Kasumi-1 (cell line): Measurements from ENCODE around the gene TSHZ2.

Source experiments
- DNase-seq, 2 experiments: peaks; one replicate each; lab custom pipeline; 2025; lab: John Stamatoyannopoulos, UW

TSHZ2 gene

GRCh38 chr20:53163486-53163885, 191.3 kb downstream of the TSHZ2 start:
- DNase-seq, result no peak

- no peak for DNase-seq
Measured at GRCh38 chr20:53164072-53164471, 191.9 kb downstream of the TSHZ2 start.

GRCh38 chr20:53165452-53165851, 193.3 kb downstream of the TSHZ2 start:
- no peak for DNase-seq

- no peak for DNase-seq
Measured at GRCh38 chr20:53168491-53168890, 196.3 kb downstream of the TSHZ2 start.

DNA sequence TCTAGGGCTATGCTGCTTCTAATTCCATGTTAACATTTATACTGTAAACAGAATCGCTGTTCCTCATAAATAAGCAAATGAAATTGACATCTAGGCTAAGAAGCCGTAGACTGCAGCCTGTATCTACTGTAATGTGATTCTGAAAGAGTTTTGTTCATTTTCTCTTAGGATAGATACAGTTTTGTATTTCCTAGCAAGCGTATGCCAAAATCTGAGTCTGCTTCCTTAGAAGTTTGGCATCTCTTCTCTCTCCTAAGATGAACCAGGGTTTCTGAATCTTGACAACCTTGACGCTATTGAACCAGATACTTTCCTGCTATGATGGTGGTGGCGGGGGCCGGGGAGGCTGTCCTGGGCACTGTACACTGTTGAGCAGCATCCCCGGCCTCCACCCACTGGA, 198.0 kb downstream of the TSHZ2 start:
- no peak for DNase-seq

DNA sequence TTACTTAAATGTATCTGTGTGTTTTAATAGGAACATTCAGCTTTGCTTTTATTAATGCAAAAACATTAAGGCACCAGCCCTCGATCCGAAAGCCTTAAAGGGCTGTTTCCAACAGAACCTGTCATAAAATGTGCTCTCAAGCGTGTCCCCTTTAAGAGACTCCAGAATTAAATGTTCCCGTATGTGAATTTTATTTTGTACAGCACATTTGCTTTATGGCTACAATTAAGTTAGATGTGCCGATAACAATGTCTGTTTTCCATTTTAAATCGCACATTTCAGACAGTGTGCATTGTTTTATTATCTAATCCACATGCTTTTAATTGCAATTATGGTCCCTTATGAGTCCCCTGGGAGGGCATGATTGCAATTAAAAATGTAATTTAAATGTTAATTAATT, 198.9 kb downstream of the TSHZ2 start:
- DNase-seq, result no peak

DNA sequence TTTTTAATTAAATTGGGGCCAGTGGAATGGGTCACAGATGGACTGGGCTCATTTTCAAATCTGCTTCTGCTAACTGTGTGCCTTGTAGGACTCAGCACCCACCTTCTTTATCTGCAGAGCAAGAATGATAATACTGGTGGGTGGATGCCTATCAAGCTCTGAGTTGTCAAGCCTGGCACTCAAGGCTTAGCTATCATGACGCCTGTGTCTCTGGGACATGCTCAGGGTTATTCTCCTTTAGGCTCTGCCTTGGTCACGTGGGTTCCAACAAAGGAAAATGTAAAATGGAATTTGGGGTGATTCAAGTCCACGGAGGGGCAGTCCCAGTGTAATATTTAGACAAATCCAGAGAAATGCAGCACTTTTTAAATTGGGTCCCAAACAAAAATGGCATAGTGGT, 202.3 kb downstream of the TSHZ2 start:
- DNase-seq, result no peak

- DNase-seq, result no peak
Measured at GRCh38 chr20:53175135-53175780, 203.1 kb downstream of the TSHZ2 start.

DNA sequence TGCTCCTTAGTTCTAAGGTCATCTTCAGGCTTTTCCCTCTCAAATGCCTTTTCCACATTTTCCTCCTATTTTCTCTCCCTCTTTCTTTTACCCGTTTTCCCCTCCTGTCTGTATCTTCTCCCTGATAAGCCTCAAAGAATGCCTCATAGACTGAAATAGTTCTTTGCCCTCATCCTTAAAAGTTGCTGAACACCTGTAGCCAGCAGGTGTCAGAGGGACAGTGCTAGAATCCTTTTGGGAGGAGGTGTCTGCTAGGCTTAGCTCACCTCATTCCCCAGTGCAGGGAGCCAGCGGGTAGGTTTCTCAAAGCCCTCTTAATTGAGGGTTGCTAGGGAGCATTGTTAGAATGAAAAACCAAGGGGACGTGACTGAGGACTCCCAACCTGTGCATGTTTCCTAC, 204.0 kb downstream of the TSHZ2 start:
- DNase-seq, result no peak

- DNase-seq, result no peak
Measured at GRCh38 chr20:53177687-53178086, 205.5 kb downstream of the TSHZ2 start.

DNA sequence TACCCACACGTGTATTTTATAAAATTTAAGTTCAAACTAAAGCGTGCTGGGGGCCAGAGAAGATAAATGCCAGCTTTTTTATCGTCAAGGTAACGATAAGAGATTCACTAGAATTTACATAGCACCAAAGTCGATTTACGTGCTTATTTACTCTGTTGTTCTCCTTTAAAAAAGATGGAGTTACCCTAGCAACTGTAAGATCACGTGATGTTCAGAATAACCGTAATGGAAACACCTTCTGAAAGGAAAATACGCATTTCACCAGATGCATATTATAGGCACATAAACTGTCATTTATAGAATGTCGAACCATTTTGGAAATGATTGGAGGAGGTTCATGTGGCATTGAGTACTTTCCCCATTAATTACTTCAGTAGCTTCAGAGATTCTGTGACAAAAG, 207.6 kb downstream of the TSHZ2 start:
- DNase-seq, result no peak

DNA sequence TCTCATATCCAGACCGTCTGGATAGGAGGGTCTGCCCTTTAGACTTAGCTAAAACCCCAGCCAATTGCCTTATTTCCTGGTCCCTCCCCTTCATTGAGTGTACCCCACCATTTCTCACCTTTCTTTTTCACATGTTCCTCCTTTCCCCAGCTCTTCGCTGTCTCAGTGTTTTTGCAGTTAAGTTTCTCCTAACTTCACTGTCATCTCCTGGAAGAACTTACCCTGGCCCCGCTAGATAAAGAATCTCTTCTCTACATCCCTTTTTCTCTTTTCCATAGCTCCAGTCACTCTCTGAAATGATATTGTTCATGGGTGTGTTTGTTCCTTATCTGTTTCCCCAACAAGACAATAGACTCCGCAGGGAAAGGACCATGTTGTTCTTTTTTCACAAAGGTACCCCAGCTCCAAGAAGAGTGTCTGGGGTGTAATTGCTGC, 208.8 kb downstream of the TSHZ2 start:
- no peak for DNase-seq

DNA sequence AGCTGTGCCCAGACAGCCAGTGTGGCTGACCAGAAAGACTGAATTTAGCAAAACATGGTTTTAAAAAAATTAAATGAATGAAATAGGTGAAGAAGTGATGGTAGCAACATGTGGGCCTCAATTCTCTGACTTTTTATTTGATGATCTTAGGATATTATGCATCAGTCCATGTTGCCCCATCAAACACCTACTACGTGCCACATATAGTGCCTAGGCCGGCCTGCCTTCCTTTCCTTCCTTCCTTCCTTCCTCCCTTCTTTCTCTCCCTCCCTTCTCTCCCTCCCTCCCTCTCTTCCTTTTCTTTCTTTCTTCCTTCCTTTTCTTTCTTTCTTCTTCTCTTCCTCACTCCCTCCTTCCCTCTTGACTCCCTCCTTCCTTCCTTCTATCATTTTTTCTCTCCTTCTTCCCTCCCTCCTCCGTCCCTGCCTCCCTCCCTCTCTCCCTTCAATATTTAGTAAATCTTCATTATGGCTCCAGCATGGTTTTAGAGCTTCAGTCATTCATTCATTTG, 209.8 kb downstream of the TSHZ2 start:
- DNase-seq, result no peak

DNA sequence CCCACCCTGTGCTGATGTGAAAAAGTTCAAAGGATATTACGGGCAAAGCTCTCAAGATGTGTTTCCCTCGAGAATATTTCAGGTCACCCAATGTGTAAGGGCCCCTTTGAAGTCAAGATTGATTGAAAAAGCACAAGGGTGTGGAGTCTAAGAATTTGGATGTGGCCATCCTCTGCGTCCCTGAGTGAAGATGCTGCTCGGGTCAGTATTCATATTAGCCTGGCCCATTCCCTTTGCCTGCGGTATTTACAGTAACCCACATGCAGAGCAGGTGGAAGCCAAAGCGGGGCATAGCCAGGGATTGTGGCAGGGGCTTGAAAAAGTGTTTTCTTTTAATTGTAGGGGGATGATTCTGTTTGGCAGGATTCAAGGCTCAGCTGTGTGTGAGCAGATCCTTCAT, 211.0 kb downstream of the TSHZ2 start:
- no peak for DNase-seq

DNA sequence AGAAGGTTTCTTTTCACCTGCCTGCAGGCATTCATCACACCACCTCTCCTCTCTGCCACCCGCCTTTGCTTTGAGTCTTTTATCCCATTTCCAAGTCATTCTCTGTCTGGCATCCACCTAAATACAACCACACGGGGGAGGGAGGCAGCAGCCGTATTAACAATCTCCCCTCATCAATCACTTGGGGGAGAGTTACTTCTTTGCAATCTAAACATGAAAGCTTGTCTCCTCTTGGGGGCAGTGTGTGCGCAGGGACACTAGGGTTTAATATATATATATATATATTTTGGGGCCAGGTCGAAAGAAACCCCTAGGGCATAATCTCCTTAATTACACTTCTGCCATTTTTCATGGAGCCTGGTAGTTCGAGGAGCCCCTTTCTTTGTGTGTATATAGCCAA, 214.5 kb downstream of the TSHZ2 start:
- no peak for DNase-seq

DNA sequence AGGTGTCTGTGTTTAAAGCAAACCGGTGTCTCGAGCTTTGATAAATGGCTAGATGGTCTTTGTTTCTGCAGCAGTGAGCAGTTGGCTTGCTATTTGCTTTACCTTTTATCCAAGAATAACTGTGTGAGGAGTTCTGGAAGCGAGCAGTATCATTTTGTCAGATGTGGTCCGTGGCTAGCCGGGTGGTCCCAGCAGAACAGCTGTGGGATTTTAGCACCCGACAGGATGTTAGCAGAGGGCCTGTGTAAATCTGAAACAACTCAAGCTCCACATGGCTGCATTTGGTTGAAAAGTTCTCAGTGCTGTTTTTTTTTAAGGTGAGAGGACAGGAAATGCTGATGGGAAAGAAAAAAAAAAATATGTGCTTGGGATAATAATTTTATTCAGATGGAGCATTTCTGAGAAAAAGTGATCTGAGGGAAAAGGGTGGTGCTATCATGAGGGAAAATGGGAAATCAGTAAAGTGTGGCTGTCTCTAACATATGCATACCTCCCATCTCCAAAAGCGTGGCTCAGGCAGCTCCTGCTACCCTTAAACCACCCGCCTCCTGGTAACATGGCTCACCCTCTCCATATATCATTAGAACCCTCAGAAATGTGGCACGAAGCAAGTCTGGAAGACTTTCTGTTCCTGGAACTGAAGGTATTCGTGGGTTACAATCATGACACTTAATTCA, 215.4 kb downstream of the TSHZ2 start:
- no peak for DNase-seq

DNA sequence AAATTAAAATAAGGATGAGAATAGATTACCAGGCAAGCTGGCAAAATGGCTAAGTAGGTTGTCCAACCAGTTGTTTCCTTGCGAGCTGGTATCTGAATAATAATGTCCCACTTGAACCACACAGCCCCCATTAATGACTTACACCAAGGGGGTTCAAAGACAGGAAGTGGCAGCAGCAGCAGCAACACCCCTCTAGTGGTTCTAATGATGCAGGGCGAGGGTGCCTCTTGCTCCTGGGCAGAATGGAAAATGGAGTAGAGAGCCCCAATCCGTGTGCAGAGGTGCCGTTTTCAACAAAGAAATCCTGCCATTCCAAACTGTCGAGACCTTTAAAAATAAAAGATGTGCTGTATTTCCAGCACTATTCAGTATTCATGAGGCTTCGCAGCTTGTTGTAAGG, 218.1 kb downstream of the TSHZ2 start:
- DNase-seq, result no peak

DNA sequence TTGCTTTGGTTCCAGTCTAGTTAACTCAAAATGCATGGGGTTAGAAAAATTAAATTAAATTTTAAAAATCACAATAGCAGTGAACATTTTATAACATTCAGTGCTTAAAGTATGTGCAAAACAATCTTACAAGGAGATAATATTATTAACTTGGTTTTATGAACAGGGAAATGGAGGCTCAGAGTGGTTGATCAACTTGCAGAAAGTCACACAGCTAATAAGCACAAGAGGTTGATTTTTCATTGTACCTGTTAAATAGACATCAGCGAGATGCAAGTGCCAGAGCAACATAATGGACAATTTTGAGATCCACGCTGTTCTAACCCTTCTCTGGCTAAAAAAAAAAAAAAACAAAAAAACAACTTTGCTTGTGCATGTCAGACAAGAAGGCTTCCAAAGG, 219.8 kb downstream of the TSHZ2 start:
- DNase-seq, result no peak

DNA sequence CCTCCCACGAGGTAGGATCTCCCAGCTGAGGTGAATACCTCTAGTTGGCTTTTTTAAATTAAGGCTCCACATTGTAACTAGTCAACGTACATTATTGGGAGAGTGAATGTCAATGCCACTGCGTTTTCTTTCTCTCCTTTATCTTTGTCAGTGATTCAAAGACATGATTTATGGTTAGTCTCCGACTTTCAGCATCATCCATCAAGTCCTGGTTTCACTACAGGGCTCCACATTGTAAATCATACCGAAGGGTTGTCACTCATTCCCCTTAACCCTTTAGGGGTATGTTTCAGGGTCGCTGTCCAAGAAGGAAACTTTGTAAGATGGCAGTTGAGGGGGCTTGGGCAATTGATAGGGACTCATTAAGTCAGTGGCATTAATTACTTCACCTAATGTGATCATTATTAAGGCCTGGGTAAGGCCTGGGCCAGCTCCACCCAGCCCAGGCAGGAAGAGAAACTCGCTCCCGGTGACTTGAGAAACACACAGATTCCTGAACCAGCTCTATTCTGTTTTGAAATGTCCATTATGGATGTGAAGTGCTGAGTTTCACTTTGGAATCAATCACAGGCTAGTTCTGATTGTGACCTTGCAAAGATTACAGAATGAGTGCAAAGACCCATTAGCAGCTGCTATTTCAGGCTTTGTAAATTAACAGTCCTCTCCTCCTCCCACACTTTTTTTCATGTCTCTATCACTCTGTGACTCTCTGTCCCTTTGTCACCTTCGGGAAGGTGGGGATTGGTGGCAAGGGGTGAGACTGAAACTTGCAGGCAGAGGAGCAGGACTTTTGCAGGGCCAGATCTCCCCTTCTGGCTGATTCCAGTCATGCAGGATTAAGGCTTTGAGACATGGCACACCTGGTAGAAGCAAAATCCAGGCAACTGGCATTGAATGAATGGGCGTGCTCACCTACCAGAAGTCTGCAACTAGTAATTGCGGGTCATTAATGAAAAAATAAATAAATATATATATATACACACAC, 222.4 kb downstream of the TSHZ2 start:
- no peak for DNase-seq

DNA sequence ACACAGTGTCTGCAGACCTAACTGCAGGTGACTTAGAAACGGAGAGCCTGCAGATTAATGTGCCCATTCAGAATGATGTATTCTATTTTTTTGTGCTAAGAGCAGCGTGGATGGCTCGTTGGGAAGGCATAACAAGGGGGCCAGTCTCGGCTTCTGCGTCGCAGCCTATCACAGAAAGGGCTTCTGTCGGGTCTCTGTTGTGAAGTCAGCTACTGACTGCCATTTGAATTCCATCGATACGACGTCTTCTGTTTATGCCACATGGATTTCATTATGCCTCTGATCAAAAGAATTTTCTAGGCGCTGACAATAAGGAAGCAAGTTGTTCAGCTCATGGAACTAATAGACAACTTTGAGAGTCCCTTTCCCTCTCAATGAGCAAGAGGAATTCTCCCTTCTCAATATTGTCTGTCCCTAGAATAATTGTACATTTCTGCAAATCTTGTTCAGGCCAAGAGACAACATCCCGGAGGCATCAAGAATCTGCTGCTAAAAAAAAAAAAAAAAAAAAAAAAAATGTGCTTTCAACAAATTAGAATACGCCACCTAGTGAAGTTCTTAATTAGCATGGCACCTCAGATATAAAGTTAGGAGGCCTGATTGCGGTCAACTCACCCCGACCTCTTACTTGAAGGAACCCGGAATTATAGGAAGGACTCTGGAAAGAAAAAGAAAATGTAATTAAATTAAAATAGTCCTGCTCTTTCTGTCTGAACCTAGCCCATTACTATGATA, 223.9 kb downstream of the TSHZ2 start:
- DNase-seq, result no peak

DNA sequence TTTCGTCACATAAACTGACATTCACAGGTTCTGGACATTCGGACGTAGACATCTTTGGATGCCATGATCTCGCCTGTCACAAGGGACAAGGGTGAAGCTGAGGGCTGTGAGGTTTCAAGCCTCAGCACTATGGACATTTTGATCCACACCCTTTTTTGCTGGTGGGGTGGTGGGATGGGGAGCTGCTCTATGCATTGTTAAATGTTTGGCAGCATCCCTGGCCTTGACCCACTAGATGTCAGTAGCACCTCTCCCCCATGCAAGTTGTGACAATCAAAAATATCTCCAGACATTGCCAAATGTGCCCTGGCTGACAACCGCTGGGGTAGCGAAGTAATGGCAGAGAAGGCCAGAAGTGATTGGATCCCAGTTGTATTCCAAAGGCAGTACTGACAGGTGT, 229.4 kb downstream of the TSHZ2 start:
- DNase-seq, result no peak

GRCh38 chr20:53202777-53203176, 230.6 kb downstream of the TSHZ2 start:
- DNase-seq, result no peak
